Measurements from ENCODE around the gene FARP1. TPM values are rescaled to one million over a fixed set of nuclear protein-coding genes. Genes with fewer than 3 reads are reported as not detected.

FARP1 gene
- total RNA-seq, 4 donors from 2014 or later: 28.3 to 69.2 (median 36.4) TPM

- Histone ChIP-seq H3K27ac (no peak overlapping the region), H3K36me3 (peaks cover 0 to 54% of the 10 kb centered on the region in 2 donors), H3K27me3 (no peaks in the 10 kb centered on the region), H3K4me1 (no peaks in the 10 kb centered on the region), H3K4me3 (no peak overlapping the region), H3K9me3 (no peaks in the 10 kb centered on the region)
- no peak for TF ChIP-seq POLR2AphosphoS5 (IDR thresholded peaks at IDR 0.05)
- TF ChIP-seq EP300 (IDR thresholded peaks at IDR 0.05): no peak
- TF ChIP-seq CTCF (IDR thresholded peaks at IDR 0.05): no peak
- TF ChIP-seq POLR2A (IDR thresholded peaks at IDR 0.05): no peak
- no peak for ATAC-seq
- 90 to 95% methylated on average over 4 to 8 of the region's 27 CpGs for WGBS, 2 donors (ENCODE audit: low coverage in 1 of 2)
These were observed 295.6 kb downstream of the FARP1 start for GRCh38 chr13:98438246-98439125.

- Histone ChIP-seq H3K27me3 (no peaks in the 10 kb centered on the region), H3K27ac (no peak overlapping the region), H3K4me1 (no peaks in the 10 kb centered on the region), H3K9me3 (no peaks in the 10 kb centered on the region), H3K36me3 (peaks cover 0 to 54% of the 10 kb centered on the region in 2 donors), H3K4me3 (no peak overlapping the region)
- 92 to 93% methylated on average over 6 to 10 of the region's 32 CpGs for WGBS, 2 donors (ENCODE audit: low coverage in 1 of 2)
- TF ChIP-seq POLR2A (IDR thresholded peaks at IDR 0.05) (no peak), CTCF (IDR thresholded peaks at IDR 0.05) (no peak), EP300 (IDR thresholded peaks at IDR 0.05) (no peak), POLR2AphosphoS5 (IDR thresholded peaks at IDR 0.05) (no peak)
- no peak for ATAC-seq
These were observed 296.4 kb downstream of the FARP1 start for GRCh38 chr13:98439126-98439828.

DNA sequence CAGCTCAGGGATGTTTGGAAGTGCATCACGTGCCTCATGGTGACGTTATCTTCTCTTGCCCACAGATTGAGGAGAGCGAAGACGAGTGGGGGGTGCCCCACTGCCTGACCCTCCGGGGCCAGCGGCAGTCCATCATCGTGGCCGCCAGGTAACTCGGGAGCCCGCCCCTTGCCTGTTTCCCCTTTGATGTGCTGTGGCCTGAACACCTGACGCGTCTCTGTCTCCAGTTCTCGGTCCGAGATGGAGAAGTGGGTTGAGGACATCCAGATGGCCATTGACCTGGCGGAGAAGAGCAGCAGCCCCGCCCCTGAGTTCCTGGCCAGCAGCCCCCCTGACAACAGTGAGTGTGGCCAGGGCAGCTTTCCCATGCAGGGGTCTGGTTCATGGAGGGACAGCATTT is 297.0 kb downstream of the FARP1 start:
- no peak for TF ChIP-seq POLR2A (IDR thresholded peaks at IDR 0.05)
- no peak for TF ChIP-seq EP300 (IDR thresholded peaks at IDR 0.05)
- no peak for TF ChIP-seq CTCF (IDR thresholded peaks at IDR 0.05)
- no peak for TF ChIP-seq POLR2AphosphoS5 (IDR thresholded peaks at IDR 0.05)
- Histone ChIP-seq H3K27ac (no peak overlapping the region), H3K4me3 (no peak overlapping the region), H3K36me3 (peaks cover 0 to 54% of the 10 kb centered on the region in 2 donors), H3K4me1 (peaks cover 0 to under 1% (median 0%) of the 10 kb centered on the region in 3 donors), H3K27me3 (no peaks in the 10 kb centered on the region), H3K9me3 (no peaks in the 10 kb centered on the region)
- 83% methylated on average over 8 of the region's 16 CpGs; no CpG with 5 or more reads in 1 of the 2 donors for WGBS, 2 donors (ENCODE audit: low coverage in 1 of 2)
- ATAC-seq: no peak

DNA sequence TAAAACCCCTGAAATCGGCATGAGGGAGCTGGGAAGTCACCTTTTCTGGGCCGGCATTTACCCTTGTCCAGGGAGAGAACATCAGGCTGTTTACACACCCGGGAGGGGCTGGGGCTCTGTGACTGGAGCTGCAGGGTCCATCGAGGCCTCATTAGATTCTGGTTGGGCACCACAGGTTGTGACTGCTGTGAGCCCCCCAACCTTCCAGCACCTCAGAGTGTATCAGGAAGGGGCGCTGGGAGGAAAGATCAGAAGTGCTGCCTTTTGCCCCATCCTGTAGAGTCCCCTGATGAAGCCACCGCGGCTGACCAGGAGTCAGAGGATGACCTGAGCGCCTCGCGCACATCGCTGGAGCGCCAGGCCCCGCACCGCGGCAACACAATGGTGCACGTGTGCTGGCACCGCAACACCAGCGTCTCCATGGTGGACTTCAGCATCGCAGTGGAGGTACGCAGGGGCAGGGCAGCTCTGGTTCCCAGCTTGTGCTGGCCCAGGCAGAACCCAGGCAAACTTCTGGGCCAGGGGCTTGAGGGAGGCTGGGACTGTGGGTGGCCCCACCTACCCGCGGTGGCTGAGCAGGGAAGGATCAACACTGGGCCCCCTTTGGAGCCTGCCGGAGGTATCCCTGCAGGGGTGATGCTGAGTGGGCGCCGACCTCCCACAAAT is 297.6 kb downstream of the FARP1 start:
- ATAC-seq: no peak
- Histone ChIP-seq H3K4me1 (peaks cover 0 to 7% (median 0%) of the 10 kb centered on the region in 3 donors), H3K9me3 (no peaks in the 10 kb centered on the region), H3K27ac (no peak overlapping the region), H3K27me3 (no peaks in the 10 kb centered on the region), H3K36me3 (peaks cover 0 to 54% of the 10 kb centered on the region in 2 donors), H3K4me3 (no peak overlapping the region)
- 77 to 81% methylated on average over 3 to 5 of the region's 25 CpGs for WGBS, 2 donors (ENCODE audit: low coverage in 1 of 2)
- TF ChIP-seq POLR2A (IDR thresholded peaks at IDR 0.05): no peak
- no peak for TF ChIP-seq CTCF (IDR thresholded peaks at IDR 0.05)
- no peak for TF ChIP-seq EP300 (IDR thresholded peaks at IDR 0.05)
- no peak for TF ChIP-seq POLR2AphosphoS5 (IDR thresholded peaks at IDR 0.05)

Data from gastroesophageal sphincter (tissue), 4 donors.